Neuron (in vitro differentiated cells): ENCODE measurements around the gene TBC1D32.
"Not testable (repeated sequence)": the region's sequence is repeated elsewhere in the genome, so short reads cannot be mapped to it uniquely, and the experiment has no call there.

Experiments
- H2AFZ ChIP-seq: one replicate; pipeline ENCODE4 v1.6.1; 2013; ENCODE audit warnings: low read depth, mild to moderate bottlenecking, inconsistent platforms, low read length, moderate library complexity
- H3K27me3 ChIP-seq: one replicate; pipeline ENCODE4 v1.6.1; 2013; ENCODE audit warnings: low read length; ENCODE audit not compliant: insufficient read depth
- H3K36me3 ChIP-seq: one replicate; pipeline ENCODE4 v1.6.1; 2013; ENCODE audit warnings: low read length; ENCODE audit not compliant: insufficient read depth
- H3K4me1 ChIP-seq: one replicate; pipeline ENCODE4 v1.6.1; 2013; ENCODE audit warnings: low read length; ENCODE audit not compliant: insufficient read depth
- H3K4me3 ChIP-seq: 2 replicates; pipeline ENCODE4 v1.5.1; 2013; ENCODE audit warnings: mild to moderate bottlenecking, low read length, moderate library complexity
- H3K9me3 ChIP-seq: one replicate; pipeline ENCODE4 v1.6.1; 2013; ENCODE audit warnings: low read length

Gene TBC1D32

DNA sequence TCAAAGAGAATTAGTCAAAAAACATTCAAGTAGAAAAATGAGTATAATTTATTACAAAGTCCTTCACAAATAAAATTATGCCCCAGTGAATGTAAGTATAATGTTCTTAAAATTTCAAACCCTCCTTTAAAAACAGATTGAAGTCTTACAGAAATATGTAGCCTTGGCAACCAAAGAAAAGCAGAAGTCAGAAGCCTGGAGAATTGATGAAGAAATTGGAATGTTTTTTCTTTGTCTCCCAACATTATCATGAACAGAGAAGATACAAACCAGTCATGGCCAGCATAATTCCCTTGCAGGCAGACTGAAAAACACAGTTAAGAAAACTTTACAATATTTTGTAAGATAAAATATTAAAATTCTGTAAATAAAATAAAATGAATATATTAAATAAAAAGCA, 221.9 kb downstream of the TBC1D32 start:
- no peaks in the 10 kb centered on the region for H3K9me3 ChIP-seq
- H3K4me3 ChIP-seq, result no peak overlapping the region
- H3K4me1 ChIP-seq, result peaks cover 5% of the 10 kb centered on the region
- H3K27me3 ChIP-seq, result no peaks in the 10 kb centered on the region
- H2AFZ ChIP-seq, result no peak overlapping the region
- no peaks in the 10 kb centered on the region for H3K36me3 ChIP-seq

DNA sequence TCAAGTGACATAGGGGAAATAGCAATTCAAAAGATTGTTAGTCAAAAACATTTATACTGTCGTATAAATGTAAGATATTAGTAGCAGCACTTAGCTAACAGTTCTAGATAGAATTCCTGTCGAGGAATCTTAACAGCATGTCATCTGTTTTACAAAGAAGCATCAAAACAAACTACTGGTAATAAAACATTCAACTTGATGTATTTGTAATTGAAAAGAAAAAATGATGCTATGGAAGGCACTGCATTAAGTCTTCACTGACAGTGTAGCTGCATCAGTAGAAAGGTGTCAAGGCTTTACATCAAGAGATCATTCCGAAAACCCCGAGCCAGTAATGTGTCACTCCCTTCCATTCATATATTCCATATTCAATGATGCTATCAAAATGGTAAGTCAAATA, 223.5 kb downstream of the TBC1D32 start:
- Histone ChIP-seq H3K27me3 (no peaks in the 10 kb centered on the region), H3K36me3 (no peaks in the 10 kb centered on the region), H3K9me3 (no peaks in the 10 kb centered on the region), H3K4me3 (no peak overlapping the region), H2AFZ (no peak overlapping the region), H3K4me1 (peaks cover 5% of the 10 kb centered on the region)

DNA sequence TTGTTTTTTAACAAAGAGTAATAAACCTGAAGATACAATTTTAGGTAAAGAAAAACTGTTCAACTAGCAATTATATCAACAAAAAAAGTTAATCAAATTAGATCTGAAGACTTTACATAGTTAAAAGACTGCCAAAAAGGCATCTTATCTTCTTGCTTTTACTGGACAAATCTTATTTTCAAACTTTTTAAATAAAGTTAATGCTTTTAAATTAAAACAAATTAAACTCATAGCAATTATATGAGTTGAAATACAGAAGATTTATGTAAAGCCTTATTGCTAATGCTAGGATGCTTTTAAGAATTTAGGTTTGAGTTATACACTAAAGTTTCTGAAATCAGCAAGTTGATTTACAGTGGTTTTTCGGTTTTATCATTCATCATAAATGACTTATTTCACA, 227.3 kb downstream of the TBC1D32 start:
- H3K4me3 ChIP-seq, result no peak overlapping the region
- H3K27me3 ChIP-seq, result no peaks in the 10 kb centered on the region
- H3K36me3 ChIP-seq, result no peaks in the 10 kb centered on the region
- no peaks in the 10 kb centered on the region for H3K9me3 ChIP-seq
- H2AFZ ChIP-seq, result no peak overlapping the region
- no peaks in the 10 kb centered on the region for H3K4me1 ChIP-seq

DNA sequence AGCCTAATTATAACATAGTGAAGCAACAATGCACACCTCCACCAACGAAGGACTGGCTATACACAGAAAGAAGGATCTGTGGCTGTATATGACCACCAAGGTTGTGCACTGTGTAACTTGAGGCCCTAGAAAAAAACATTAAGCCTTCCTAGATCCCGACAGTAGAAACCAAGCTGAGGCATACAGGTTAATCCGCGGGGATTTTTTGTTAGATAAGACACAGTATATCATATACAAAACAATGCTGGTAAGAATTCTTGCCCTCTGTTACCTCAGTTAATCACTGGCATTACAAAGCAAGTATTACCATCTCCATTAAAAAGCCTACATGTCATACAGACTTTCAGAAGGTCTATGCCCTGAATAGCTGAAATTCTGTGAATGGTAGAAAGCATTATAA, 228.8 kb downstream of the TBC1D32 start:
- Histone ChIP-seq H2AFZ (no peak overlapping the region), H3K9me3 (no peaks in the 10 kb centered on the region), H3K27me3 (no peaks in the 10 kb centered on the region), H3K4me3 (no peak overlapping the region), H3K36me3 (no peaks in the 10 kb centered on the region), H3K4me1 (no peaks in the 10 kb centered on the region)

DNA sequence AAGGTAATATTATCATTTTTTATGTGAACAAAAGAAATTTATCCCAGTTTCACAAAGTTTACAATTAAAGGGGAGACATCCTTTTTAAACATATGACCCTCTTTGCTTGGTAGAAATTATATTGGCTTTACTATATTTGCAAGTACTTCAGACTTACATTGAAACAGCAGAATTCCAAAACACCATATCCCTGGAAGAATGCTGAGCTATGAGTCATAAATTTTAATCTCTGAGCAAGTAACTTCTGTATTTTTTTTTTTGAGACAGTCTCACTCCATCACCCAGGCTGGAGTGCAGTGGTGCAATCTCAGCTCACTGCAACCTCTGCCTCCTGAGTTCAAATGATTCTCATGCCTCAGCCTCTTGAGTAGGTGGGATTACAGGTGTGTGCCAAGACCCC, 240.4 kb downstream of the TBC1D32 start:
- no peaks in the 10 kb centered on the region for H3K36me3 ChIP-seq
- no peaks in the 10 kb centered on the region for H3K9me3 ChIP-seq
- no peaks in the 10 kb centered on the region for H3K27me3 ChIP-seq
- H2AFZ ChIP-seq, result no peak overlapping the region
- no peak overlapping the region for H3K4me3 ChIP-seq
- no peaks in the 10 kb centered on the region for H3K4me1 ChIP-seq

DNA sequence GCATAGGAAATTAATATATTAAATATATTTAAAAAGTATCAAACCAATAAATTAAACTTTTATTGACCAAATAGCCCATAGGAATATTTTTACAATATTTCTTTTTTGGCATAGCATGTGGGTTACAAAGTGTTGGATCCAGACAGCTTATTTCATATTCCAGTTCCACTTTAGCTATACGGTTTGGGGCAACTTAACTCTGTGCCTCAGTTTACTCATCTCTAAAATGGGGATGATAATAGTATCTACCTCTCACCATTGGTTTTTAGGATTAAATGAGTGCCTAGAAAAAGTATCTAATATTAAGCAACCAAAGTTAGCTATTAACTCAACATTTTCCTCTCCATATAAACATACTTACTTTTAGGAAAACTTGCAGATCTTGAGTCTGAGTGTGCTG, 243.8 kb downstream of the TBC1D32 start:
- Histone ChIP-seq H3K4me1 (no peaks in the 10 kb centered on the region), H3K4me3 (no peak overlapping the region), H3K36me3 (no peaks in the 10 kb centered on the region), H3K9me3 (no peaks in the 10 kb centered on the region), H2AFZ (no peak overlapping the region), H3K27me3 (no peaks in the 10 kb centered on the region)

DNA sequence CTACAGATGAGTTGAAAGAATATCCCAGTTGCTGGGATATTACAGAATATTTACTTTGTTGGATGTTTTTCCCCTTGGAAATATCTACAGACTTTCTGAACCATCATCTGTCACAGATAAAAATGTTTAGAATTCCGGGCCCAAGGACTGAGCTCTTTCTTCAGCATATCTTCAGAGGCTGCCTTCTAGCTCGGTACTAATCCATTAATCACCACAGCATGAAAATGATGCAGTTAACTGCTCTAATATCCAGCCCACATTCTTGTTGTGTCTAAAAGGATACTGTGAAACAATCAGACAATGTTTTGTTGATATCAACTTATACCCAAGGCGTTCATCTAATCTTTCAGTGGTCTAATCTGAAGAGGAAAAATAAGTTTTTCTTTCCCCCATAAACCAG, 247.4 kb downstream of the TBC1D32 start:
- Histone ChIP-seq H3K9me3 (no peaks in the 10 kb centered on the region), H3K27me3 (no peaks in the 10 kb centered on the region), H3K4me1 (no peaks in the 10 kb centered on the region), H3K4me3 (no peak overlapping the region), H3K36me3 (no peaks in the 10 kb centered on the region), H2AFZ (no peak overlapping the region)

DNA sequence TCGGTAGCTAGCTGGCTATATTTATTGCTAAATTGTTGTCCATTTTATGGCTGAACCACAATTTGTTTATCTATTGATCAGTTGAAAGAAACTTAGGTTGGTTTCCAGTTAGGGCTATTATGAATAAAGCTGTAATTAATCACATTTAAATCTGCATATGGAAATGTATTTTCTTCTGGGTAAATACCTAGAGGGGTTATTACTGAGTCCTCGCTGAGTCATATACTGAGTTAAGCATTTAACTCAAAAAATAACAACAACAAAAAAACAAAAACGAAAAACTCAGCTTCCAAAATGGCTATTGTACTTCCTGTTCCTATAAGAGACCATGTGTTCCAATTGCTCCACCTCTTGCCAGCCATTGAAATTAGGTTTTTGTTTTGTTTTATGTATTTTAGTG, 258.2 kb downstream of the TBC1D32 start:
- no peak overlapping the region for H3K4me3 ChIP-seq
- H3K27me3 ChIP-seq, result no peaks in the 10 kb centered on the region
- H3K36me3 ChIP-seq, result no peaks in the 10 kb centered on the region

DNA sequence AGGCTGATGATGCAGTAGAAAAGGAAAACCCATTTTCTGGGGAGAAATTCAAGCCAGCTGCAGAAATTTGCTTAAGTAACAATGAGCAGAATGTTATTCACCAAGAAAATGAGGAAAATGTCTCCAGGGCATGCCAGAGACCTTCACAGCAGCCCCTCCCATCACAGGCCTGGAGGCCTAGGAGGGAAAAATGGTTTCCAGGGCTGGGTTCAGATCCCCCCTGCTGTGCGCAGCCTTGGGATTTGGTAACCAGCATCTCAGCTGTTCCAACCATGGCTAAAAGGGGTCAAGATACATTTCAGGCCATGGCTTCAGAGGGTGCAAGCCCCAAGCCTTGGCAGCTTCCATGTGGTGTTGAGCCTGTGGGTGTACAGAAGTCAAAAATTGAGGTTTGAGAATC, 265.5 kb downstream of the TBC1D32 start:
- H3K9me3 ChIP-seq, H3K4me1 ChIP-seq, H3K36me3 ChIP-seq, H3K4me3 ChIP-seq, H3K27me3 ChIP-seq, H2AFZ ChIP-seq: not testable (repeated sequence)

More for the DNA sequence above, 258.2 kb downstream of the TBC1D32 start:
- Histone ChIP-seq H3K9me3 (no peaks in the 10 kb centered on the region), H3K4me1 (no peaks in the 10 kb centered on the region), H2AFZ (no peak overlapping the region)

DNA sequence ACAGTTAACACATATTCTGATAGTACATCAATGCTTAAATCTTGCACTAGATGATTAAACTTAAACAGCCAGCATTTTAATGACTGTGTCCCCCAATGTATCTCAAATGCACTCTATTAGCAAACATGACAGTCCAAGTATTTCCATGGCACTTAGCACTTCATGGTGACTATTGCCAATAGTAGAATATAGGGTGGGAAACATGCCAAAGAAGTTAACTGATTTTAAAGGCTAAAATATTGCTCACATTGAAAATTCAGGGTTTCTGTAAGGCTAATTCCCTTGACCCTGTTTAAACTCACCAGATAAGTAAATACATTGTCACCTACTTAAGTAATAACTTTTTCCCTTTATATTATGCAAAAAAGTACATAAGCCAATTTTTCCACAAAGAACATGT, 266.9 kb downstream of the TBC1D32 start:
- Histone ChIP-seq H3K4me1 (no peaks in the 10 kb centered on the region), H2AFZ (no peak overlapping the region), H3K4me3 (no peak overlapping the region), H3K36me3 (no peaks in the 10 kb centered on the region), H3K27me3 (no peaks in the 10 kb centered on the region), H3K9me3 (peaks cover 4% of the 10 kb centered on the region)

DNA sequence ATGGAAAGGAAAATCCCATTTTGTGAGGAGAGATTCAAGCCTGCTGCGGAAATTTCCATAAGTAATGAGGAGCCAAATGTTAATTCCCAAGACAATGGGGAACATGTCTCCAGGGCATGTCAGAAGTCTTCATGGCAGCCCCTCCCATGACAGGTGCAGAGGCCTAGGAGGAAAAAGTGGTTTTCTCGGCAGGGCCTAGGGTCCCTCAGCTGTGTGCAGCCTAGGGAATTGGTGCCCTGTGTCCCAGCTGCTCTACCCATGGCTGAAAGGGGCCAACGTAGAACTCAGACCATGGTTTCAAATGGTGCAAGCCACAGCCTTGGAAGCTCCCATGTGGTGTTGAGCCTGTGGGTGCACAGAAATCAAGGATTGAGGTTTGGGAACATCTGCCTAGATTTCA, 269.9 kb downstream of the TBC1D32 start:
- Histone ChIP-seq H2AFZ (no peak overlapping the region), H3K27me3 (no peaks in the 10 kb centered on the region), H3K9me3 (peaks cover 4% of the 10 kb centered on the region), H3K36me3 (no peaks in the 10 kb centered on the region), H3K4me1 (no peaks in the 10 kb centered on the region), H3K4me3 (no peak overlapping the region)

DNA sequence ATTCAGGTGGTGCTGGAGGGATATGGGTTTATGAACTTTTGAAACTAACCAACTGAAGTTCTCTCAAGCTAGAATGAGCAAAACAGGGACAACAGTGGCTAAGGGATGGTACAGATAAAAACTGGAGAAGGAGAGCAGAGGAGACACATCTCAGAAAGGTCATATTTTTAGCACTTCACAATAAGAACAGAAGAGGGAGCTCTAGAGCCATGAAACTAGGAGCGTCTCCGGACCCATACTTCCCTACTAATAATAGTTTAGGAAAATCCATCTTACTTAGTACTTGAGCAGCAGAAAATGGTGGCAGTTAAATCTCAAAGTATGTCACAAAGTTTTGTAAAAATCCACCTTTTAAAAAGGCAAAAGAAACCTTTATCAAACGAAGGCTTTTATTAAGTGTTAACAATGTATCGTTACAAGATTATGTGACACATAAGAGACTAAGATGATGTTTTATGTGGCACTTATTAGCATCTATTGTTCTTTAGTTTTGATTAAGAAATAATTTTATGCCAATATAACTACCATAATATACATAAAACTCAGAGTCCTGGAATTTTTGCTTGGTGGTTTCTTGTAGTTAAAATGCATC, 278.6 kb downstream of the TBC1D32 start:
- H3K4me1 ChIP-seq, result no peaks in the 10 kb centered on the region
- no peak overlapping the region for H3K4me3 ChIP-seq
- no peaks in the 10 kb centered on the region for H3K36me3 ChIP-seq
- H3K9me3 ChIP-seq, result no peaks in the 10 kb centered on the region
- no peak overlapping the region for H2AFZ ChIP-seq
- H3K27me3 ChIP-seq, result no peaks in the 10 kb centered on the region

DNA sequence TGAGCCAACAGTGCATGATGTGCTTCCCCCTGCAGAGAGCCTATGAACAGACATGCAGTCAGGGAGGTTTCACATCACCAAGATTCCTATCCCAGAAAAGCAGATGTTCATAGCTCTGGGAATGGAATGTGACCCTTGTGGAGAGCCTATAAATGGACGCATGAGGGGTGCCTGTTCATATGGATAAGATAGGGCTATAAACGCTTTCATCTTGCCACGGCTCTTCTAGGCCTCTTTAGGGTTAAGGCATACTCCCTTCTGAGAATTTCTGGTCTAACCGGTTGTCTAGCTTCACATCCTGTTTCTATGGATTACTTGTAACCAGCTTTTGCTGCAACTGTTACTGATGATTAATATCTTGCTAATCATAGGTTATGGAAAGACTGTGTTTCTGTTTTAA, 285.7 kb downstream of the TBC1D32 start:
- H3K36me3 ChIP-seq, H3K4me1 ChIP-seq, H3K9me3 ChIP-seq, H3K4me3 ChIP-seq, H3K27me3 ChIP-seq, H2AFZ ChIP-seq: not testable (repeated sequence)

DNA sequence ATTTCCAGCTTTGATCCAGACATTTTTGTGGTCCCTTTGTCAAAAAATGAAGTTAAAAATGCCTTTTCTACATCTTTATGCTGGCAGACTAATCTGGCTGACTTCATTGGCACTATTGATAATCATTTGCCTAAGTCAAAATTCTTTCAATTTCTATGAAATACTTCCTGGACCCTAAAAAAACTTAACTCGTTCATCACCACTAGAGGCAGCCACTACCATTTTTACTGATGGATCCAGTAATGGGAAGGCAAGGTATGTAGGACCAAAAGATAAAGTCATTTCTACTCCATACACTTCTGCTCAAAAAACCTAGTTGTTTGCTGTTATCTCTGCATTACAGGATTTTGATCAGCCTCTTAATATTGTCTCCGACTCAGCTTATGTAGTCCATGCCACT, 289.4 kb downstream of the TBC1D32 start:
- not testable (repeated sequence) for H3K36me3 ChIP-seq, H3K4me1 ChIP-seq, H3K4me3 ChIP-seq, H3K27me3 ChIP-seq, H2AFZ ChIP-seq, H3K9me3 ChIP-seq
